Activated CD4-positive, CD25-positive, alpha-beta regulatory T cell treated with anti-CD3 and anti-CD28 coated beads, Interleukin-2, amount 50 U/mL, for 72 hours (primary cell): ENCODE measurements around the gene TMEM176A.
"Not testable (repeated sequence)": the region's sequence is repeated elsewhere in the genome, so short reads cannot be mapped to it uniquely, and the experiment has no call there.

Experiments used
- DNase-seq: peaks from one replicate; pipeline ENCODE4 v3.0.0; 2021

TMEM176A gene, protein sequence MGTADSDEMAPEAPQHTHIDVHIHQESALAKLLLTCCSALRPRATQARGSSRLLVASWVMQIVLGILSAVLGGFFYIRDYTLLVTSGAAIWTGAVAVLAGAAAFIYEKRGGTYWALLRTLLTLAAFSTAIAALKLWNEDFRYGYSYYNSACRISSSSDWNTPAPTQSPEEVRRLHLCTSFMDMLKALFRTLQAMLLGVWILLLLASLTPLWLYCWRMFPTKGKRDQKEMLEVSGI

DNA sequence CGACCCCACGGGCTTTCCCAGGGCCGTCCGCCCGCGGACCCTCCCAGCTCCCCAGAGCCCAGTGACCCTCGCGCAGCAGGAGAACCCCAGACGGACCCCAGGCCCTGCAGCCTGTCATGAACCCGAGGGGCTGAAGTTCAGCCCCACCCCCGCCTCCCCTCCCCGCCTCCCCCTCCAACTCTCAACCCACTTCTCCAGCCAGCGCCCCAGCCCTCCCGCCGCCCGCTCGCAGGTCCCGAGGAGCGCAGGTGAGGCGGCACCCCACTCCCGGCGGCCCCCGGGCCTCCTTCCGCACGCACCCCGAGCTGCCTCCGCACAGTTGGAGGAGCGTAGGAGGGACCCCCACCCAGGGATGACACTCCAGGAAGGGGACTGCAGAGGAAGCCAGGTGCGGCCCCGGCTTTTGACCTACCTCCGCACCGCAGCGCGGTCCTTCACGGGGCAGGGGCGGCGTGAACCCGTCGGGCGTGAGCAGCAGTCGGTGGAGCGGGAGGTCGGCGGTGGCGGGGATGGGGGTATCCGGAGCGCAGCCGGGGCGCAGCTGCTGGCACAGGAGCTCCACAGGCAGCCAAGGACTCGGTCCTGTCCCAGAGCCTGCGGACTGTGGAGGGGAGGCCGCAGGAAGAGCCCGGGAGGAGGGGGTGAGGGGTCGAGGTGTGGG, at the start of gene TMEM176A:
Gene TMEM176A, plus strand, starts transcription at position 189 of the 661 bp plus-strand sequence. CDS start 782 bp downstream, outside the sequence.
- no peak for DNase-seq

DNA sequence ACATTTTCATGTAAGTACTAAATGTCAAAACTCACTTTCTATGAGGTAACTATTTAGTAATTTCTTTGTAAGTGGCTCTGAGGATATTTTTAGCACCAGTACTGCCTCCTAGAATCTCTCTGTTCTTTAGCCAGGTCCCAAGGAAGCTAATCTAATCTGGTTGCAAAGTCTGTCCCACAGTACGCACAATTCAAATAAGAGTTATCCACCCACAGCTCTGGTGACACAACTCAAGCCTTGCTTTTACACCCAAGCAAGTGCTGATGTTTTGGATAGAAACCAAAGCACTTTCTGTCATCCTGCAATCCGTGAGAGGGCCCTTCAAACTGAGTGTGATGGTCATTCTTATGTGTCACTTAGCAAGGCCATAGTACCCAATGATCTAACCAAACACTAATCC, 48.9 kb upstream of the TMEM176A start:
- no peak for DNase-seq

DNA sequence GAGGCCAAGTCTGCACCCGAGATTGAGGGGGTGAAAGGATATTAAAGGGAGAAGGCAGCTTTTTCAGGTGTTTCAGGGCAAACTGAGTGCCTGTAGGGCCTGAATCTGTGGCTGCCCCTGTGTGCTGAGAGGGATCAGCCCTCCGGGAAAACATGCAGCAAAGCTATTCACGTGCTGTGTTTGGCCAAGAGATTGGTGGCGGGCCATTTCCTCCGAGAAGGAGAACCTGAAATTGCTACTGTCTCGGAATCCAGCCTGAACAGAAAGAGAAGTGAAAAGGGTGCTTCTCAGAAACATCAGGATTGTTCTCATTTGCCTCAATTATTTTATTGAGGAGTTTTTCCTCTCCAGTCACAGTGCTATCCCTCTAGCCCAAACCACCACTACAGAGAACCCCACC, 47.3 kb upstream of the TMEM176A start:
- DNase-seq: no peak

DNA sequence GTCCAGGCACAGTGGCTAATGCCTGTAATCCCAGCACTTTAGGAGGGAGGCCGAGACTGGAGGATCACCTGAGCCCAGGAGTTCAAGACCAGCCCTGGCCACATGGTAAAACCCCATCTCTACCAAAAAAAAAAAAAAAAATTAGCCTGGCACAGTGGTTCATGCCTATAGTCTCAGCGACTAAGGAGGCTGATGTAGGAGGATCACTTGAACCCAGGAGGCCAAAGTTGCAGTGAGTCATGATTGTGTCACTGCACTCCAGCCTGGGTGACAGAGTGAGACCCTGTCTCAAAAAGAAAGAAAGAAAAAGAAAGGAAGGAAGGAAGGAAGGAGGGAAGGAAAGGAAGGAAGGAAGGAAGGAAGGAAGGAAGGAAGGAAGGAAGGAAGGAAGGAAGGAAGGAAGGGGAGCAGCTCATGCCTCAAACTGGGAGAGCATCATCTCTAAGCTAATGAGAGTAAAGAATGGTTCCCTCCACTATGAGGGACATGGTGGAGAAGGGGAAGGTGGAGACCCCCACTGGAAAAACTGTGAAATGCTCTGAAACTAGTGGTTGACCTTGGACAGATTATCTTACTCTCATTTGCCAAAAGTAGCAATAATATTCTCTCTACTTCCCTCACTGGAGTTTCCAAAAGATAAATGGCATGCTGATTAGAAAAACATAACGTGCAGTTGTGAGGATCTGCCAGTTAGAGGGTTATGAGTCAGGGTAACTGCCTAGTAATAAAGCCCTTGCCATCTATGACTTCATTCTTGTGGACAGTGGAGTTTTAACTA, 46.6 kb upstream of the TMEM176A start:
- DNase-seq: no peak

DNA sequence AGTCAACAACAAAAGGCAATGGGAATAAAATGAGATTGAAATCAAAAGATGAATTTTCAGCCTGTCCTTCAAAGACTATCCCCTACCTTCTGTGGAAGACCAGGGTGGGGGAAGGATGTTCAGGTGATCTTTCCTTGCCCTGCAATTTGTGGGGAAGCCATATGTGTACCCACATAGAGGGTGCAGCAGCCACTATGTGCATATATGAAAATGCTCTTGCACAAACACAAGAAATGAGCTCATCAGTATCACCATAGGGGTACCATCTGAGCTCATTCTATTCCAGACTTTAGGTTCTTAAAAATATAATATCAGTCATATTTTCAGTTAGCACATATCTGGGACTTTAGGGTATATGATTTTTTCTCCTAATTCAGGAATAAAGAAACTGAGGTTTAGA, 45.6 kb upstream of the TMEM176A start:
- DNase-seq: no peak

DNA sequence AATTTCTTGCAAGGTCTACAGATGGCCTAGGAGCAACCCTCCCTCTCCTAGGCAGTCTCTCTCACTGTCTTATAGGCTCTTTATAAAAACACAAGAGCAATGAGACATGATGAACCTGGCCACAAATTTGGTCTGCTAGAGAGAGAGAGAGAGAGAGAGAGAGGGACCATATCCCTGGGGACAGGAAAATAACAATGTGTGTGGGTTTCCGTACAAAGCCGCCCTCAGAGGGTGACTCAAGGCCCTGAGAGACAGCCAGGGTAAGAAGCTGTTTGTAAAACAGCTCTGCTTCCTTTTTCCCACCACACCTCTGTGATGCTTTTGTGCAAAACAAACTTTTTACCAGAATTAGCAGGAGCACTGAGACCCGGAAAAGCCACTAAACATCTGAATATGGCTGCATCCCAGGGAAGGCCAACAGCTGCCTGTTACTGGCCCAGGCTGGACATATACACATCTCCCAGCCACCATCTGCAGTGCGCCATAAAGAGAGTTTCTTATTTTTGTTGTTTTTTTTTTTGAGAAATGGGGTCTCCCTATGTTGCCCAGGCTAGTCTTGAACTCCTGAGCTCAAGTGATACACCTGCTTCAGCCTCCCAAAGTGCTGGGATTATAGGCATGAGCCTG, 45.0 kb upstream of the TMEM176A start:
- DNase-seq: no peak

DNA sequence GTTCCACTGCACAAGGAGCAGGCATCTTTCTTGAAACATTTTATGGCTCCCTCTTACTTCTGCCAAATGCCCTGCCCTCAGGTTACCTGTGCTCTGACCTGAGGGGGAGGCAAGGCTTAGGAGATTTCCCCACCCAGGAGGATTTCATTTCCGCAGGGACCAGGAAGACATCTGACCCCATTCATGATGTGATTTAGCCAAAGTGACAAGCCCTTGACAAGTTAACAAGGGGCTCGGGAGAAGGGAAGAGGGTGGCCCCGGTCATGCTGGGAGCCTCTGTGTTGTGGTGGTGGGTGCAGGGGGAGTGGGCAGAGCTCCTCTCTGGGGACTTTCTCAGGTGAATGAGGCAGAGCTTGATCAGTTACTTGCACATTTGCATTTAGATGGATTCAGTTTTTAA, 44.4 kb upstream of the TMEM176A start:
- no peak for DNase-seq

DNA sequence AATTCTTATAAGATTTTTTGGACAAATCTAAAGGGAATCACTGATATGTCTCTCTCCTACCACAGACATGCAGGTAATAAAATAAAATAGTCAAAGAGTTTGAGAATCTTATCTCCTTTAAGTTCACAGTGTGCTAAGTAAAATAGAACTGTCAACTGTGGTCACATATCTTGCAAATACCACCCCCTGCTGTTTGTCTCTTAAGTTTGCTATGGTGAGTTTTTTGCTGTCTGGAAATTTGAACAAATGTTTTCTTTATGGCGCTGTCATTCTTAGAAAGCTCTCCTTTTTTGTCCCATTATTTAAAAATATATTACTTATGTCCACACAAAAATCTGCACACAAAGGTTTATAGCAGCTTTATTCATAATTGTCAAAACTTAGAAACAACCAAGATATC, 43.7 kb upstream of the TMEM176A start:
- no peak for DNase-seq

DNA sequence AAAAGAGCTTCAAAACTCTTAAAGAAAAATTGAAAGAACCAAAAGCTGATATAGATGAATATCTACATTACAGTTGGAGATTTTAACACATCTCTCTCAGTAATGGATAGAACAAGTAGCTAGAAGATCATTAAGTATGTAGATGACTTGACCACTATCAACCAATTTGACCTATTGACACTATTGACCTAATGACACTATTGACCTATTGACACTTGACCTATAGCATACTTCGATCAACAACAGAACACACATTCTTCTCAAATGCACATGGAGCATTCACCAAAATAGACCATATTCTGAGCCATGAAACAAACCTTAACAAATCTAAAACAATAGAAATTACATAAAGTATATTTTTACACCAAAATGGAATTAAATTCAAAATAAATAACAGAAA, 41.1 kb upstream of the TMEM176A start:
- no peak for DNase-seq

DNA sequence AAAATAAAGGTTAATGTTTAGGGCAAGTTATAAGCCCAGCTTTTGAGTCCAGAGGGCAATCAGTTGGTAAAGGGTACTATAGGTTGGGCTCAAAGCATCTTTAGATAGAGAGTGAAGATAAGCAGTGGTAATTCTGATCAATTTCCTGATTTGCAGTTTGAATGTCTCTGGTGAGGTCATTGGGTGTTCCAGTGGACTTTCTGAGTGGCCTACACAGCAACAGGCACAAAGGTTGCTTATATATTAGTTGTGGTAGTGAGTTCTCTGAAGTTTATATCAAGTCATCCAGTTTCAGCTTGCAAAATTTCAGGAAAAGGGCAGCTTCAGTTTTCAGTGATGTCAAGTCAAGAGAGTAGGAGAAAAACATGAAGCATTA, 34.2 kb upstream of the TMEM176A start:
- no peak for DNase-seq

DNA sequence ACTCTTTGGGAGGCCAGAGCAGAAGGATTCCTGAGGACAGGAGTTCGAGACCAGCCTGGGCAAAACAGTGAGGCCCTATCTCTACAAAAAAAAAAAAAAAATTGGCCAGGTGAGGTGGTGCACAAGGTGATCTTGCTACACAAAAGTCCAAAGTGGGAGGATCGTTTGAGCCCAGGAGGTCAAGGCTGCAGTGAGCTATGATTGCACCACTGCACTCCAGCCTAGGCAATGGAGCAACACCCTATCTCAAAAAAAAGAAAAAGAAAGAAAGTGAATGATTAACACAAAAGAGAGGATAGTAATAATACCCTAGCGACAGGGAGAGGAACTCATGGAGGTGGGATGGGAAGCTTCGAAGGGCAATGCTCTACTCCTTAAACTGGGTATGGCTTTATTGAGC, 30.8 kb upstream of the TMEM176A start:
- no peak for DNase-seq

DNA sequence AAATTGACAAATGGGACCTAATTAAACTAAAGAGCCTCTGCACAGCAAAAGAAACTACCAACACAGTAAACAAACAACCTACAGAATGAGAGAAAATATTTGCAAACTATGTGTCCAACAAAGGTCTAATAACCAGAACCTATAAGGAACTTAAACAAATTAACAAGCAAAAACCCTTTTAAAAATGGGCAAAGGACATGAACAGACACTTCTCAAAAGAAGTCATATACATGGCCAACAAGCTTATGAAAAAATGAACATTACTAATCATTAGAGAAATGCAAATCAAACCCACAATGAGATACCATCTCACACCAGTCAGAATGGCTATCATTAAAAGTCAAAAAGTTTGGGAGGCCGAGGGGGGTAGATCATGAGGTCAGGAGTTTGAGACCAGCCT, 26.4 kb upstream of the TMEM176A start:
- not testable (repeated sequence) for DNase-seq

DNA sequence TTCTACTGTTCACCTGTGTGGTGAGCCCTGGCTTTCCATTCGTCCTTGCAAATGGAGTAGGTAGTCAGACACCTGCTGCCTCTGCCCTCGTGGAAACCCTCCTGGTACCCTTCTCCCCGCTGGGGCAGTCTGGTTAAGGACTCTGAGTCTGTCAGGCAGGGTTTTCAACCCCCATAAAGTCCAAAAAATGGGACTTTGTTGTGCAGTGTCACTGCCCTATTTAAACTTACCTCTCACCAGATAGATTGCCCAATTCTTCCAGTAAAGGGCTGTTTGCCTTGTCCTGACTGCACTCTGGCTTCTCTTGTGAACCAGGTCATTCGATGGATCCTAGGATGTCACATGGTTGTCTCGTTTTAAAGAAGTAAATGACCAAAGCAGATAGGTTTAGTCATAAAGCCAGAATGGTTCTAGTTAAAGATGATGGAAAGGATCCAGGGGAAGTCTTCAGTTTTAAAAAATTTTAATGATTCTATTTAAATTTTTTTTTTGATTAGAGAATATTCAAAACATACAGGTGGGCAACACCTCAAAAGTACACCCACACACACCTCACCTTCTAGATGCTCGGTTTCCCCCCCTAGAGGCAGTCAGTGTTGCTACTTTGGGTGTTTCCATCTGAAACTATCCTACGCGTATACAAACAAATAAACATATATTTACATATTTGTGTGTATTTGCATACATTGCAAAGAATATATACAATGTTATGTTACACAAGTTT, 22.4 kb upstream of the TMEM176A start:
- DNase-seq: no peak

DNA sequence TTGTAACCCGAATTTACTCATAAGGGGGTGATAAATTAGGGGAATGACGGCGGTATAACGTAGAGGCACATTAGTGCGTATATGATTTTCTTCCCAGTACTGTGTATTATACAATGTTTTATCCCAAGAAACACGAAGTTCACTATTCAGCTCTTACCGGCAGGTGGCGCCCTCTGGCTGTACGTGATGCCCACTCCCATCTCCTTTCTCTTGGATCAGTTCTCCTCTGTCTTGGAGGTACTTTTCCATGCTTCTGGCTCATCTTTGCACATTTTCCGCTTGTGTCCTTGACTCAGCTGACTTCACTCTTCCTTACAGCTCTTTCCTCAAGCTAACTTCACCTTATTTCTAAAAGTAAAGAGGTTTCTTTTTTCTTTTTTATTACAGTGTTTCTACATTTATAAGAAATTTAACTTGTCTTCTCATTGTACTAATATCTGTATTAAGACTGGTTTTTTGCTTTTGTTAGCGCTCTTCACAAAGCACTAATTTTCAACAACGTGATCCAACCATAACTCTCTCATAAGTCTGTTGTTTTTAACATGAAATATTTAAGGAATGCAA, 21.7 kb upstream of the TMEM176A start:
- DNase-seq: peak; percentile 78

DNA sequence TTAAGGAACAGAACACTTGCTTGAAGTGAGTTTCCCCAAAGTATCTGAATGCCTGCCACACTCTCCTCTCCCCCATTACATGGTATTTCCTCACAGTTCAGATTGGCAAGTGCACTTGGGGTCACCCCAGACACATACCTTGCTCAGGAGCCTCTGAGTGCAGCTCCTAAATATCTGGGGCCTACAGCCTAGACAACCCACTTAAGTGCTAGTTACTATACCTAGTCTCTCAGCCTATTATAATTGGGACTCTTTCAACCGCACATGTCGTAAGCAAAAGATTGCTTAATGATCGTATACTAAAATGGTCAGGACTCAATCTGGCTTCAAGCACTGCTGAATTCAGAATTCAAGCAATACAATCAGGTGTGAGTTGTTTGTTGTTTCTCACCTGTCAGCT, 20.3 kb upstream of the TMEM176A start:
- DNase-seq: no peak

DNA sequence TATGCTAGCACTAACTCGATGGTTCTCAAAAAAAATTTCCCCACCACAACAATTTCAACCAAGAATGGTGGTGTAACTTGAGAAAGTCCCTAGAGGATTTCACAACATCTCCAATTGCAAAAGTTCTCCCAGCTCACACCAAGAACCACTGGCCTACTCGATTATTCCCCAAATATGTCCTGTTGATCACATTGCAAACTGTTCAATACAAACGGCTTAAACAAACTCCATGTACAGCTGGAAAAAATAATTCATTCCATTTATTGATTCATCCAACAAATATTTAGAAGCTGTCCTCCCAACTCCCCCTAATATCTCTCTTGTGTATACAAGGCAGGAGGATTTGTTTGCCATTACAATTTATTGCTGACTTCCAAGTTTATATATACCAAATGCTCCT, 19.5 kb upstream of the TMEM176A start:
- no peak for DNase-seq

DNA sequence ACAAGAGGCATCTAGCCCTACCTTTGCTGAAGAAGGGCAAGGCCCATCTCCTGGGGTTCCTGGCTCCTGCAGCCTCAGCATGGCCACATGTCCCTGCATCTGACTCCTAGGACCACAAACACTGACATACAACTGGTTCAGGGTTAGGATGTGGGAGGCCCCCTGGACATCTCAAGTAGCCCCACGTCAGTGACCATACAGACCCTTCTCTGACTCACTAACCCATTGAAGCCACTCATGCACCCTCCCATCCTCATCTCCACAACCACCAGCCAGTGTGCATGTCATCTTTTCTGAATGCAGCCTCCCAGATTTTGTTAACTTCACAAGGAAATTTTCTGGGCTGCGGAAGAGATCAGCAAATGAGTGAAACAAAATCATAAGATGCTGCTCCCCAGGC, 18.6 kb upstream of the TMEM176A start:
- no peak for DNase-seq

DNA sequence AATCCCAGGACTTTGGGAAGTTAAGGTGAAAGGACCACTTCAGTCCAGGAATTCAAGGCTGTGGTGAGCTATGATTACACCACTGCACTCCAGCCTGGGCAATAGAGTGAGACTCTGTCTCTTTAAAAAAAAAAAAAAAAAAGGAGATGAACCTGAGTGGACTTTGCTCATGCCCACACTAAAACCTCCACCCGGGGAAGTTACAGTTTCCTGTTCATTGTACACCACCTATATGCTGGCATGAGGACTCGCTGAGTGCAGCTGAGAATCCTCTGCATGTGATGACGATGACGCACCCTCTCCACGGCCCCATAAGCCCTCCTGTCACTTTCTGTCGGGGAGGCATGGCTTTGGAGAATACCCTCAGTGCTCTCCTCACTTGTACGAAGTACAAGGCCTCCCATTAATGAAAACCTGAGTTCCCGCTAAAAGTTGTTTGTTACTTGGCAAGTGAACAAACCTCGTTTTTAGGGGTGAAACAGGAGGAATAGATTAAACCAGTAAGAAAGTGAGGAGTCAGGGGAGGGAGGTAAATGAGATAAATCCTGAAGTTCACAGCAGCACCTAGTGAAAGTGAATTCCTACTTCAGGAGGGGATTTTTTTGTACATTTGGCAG, 16.3 kb upstream of the TMEM176A start:
- no peak for DNase-seq

DNA sequence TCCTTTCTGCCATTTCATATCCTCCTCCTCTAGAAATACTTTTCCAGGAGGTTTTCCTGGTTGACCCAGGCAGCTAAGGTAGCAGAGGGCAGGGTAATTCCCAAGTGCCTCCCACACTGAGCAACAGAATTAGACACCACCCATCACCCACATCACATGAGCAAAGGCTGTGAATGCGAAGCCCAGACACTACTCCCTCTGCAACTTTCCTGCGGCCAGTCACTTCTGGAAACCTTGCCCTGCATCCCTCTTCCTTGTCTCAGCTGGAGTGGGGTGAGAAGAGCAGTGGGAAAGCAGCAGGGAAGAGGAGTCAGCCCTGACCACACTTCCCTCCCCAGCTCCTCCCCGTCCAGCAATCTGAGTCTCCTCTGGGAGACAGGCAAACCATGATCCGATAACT, 15.6 kb upstream of the TMEM176A start:
- DNase-seq: no peak

DNA sequence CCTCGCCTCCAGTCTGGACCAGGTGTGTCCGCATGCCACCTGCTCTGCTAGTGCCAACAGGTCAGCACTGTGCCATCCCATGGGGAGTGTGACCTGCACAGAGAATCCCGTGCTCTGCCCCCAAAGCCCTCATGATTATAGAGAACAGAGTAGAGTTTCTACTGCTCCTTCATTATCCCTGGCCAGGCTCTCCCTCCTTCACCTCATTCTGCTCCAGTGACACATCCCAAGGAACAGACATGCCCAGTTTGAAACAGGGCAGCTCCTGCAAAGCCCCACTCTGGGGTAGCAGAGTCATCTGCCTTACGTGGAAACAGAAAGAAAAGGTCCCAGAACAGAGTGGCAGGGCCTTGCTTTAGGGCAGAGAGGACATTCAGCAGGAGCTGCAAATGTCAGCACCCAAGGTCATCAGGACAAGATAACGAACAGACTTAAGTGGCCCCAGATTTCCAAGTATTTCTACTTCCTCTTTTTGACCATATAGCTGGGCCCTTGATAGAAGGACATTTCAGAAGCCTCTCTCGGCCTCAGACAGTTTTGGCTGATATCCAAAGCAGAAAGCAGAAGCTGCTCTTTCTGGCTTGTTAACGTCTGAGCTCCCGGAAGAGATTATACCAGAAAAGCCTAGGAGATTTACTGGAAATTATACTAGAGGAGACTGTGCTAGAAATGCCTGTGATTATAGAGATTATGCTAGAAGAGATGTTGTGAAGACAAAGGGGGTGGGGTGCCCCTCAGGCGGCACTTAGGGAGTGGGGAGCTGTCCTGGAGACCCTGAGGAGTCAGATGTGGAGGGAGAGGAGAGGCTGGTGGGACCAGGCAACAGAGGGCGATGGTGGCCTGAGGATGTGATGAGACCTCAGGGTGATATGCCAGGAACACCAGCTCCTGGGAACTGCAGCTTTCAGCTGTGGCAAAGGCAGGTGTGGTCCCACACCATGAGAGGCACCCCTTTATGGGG, 13.0 kb upstream of the TMEM176A start:
- DNase-seq: no peak
